IPS-15b (cell line): ENCODE results near the gene ZNF827.

Experiments
- H3K27me3 ChIP-seq: one replicate; pipeline ENCODE4 v1.6.1; 2013; ENCODE audit warnings: low read length; ENCODE audit not compliant: control insufficient read depth, insufficient read depth
- H3K36me3 ChIP-seq: one replicate; pipeline ENCODE4 v1.6.1; 2013; ENCODE audit warnings: low read length; ENCODE audit not compliant: control insufficient read depth, insufficient read depth
- H3K4me1 ChIP-seq: one replicate; pipeline ENCODE4 v1.6.1; 2013; ENCODE audit warnings: mild to moderate bottlenecking, low read length; ENCODE audit not compliant: control insufficient read depth, insufficient read depth
- H3K4me3 ChIP-seq: one replicate; pipeline ENCODE4 v1.5.1; 2013; ENCODE audit warnings: low read depth, low read length
- H3K9ac ChIP-seq: one replicate; pipeline ENCODE4 v1.6.1; 2013; ENCODE audit warnings: low read depth, mild to moderate bottlenecking, low read length
- H3K9me3 ChIP-seq: one replicate; pipeline ENCODE4 v1.6.1; 2013; ENCODE audit warnings: mild to moderate bottlenecking, low read length; ENCODE audit not compliant: control insufficient read depth, insufficient read depth

Gene ZNF827

DNA sequence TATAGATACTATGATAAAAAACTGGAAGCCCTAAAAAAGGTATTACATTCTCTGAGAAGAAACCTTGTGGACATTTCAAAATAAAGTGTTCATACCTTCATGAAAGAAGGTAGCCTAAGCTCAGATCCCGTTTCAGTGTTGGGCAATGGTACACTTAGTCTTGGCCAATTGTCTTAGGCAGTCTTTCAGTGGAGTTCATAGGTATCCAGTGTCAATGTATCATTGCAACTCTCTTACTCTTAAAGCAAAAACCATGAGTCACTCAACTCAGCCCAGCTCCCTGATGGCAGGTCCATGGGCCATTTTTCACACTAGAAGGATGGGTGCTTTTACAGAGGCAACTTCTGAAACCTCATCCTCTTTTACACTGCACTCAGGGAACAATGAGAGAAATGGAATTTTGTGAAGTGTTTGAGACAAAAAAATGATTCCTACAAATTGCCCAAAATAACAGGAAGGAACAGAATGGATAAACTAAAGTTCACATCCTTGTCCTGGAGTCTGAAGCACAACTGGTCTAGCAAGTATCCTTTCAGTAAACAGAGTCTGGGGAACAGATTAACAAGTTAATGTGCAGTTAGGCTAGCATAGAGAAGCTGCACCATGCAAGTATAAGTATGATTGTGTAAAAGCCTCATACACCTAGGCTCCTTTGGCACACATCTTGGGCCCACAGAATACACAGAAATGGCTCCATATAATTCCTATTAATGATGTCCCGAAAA, 7.0 kb upstream of the ZNF827 start:
- no peaks in the 10 kb centered on the region for H3K27me3 ChIP-seq
- no peak overlapping the region for H3K9ac ChIP-seq
- H3K4me3 ChIP-seq: no peak overlapping the region
- H3K9me3 ChIP-seq: no peaks in the 10 kb centered on the region
- no peaks in the 10 kb centered on the region for H3K4me1 ChIP-seq
- no peaks in the 10 kb centered on the region for H3K36me3 ChIP-seq

GRCh38 chr4:145944886-145945285, 6.3 kb upstream of the ZNF827 start:
- H3K9ac ChIP-seq: no peak overlapping the region

DNA sequence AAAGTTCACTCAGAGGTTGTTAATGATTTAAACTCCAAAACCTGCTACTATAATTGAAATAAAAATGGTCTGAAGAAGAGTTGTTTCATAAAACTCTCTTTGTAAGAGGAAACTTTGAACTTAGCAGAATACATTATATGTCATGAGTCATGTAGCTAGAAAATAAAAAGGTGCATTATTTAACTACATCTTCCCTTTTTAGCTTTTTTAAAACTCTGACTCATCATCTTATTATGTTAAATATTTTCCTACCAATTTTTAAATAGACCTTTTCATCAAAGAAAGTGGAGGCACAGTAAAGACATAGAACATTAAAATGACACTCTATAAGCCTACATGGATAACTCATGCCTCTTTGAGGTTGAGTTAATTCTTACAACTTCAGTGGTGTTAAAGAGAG, 1.2 kb upstream of the ZNF827 start:
- H3K9ac ChIP-seq: no peak overlapping the region
- no peaks in the 10 kb centered on the region for H3K36me3 ChIP-seq
- H3K4me1 ChIP-seq: peaks cover 13% of the 10 kb centered on the region
- H3K9me3 ChIP-seq: no peaks in the 10 kb centered on the region
- no peak overlapping the region for H3K4me3 ChIP-seq
- no peaks in the 10 kb centered on the region for H3K27me3 ChIP-seq

More at GRCh38 chr4:145944886-145945285, 6.3 kb upstream of the ZNF827 start:
- Histone ChIP-seq H3K36me3 (no peaks in the 10 kb centered on the region), H3K9me3 (no peaks in the 10 kb centered on the region), H3K27me3 (no peaks in the 10 kb centered on the region), H3K4me1 (no peaks in the 10 kb centered on the region), H3K4me3 (no peak overlapping the region)

DNA sequence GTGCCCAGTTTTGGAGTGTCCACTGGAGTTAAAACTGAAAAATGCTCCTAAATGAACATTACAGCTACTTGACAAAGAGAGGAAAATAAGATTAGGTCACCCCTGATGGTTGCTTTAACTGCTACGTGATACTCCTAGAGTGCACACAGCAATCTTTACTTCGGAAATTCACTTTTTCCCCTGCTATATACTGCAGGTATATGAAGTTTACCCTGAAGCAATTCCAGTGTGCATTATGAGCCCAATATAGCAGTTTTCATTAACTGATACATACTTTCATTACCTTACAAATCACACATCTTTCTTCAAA, 773 bp upstream of the ZNF827 start:
- Histone ChIP-seq H3K9ac (no peak overlapping the region), H3K27me3 (no peaks in the 10 kb centered on the region), H3K9me3 (no peaks in the 10 kb centered on the region), H3K4me1 (peaks cover 16% of the 10 kb centered on the region), H3K36me3 (no peaks in the 10 kb centered on the region), H3K4me3 (peak overlapping the region; percentile 99)

DNA sequence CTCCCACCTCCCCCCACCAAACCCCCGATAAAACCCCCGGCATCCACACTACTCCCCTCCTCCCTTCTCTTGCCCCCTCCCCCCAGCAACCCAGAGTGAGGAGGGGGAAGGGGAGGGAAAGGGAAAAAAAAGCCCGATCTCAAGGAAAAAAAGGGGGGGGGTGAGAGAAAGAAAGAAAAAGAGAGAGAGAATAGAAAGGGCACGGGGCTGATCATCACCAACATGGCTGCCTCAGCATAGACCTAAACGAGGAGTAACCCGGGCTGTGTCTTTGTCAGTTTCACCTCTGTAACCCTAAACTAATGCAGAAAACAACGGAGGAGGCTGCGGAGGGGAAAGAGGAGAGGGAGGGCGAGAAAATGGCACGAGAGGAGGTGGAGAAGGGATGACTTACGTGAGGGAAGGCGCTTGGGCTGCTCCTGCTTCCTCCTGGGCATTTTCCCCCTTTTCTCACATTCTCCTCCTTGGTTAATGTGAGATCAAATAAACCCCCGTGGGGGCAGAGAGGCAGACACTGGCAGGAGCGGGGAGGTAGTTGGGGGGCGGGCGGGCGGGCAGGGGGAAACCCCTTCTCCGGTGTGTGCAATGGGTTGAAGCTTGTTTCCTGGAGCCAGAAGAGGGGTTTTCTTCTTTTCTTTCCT, 532 bp downstream of the ZNF827 start:
- Histone ChIP-seq H3K36me3 (no peaks in the 10 kb centered on the region), H3K9me3 (no peaks in the 10 kb centered on the region), H3K4me3 (peak overlapping the region; percentile 99), H3K27me3 (no peaks in the 10 kb centered on the region), H3K4me1 (peaks cover 24% of the 10 kb centered on the region), H3K9ac (peak overlapping the region; percentile 90)

DNA sequence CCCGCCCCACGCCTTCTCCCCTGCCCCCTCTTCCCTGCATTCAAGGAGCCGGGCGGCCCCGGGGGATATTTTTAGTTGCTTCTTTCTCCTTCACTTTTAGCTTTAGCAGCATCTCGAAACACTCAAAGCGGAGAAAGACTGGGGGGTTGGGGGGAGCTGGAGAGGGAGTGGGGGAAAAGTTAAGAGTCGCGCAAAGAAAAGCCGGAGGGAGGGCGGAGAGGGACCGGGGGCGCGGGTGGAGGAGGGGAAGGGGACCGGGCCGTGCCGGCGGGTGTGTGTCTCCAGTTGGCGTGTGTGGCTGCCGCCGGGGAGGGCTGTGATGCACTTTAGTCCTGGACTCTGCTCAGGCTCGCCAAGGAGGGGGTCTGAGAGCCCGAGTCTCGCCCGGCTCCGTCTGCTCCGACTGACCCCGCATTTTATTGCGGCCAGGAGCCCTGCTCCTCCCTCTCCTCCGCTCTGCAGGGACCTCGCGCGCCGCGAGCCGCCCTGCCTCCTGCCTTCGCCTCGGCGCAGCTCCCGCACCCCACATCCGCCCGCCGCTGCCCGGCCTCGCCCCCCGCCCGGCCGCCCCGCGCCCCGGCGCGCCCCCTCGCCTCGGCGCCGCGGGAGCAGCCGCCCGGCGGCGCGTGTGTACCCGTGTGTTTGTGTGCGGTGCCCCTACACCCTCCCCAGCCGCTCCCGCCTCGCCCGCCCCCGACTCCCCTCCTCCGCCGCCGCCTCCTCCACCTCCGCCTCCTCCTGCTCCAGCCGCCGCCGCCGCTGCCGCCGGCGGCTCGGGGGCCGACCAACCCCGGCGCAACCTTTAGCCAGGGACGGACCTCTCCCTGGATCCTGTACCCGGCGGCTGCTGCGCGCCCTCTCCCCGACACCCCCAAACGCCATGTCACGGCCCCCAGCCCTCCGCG, 1.4 kb downstream of the ZNF827 start:
- H3K36me3 ChIP-seq: no peaks in the 10 kb centered on the region
- H3K27me3 ChIP-seq: no peaks in the 10 kb centered on the region
- H3K4me1 ChIP-seq: peaks cover 29% of the 10 kb centered on the region
- peak overlapping the region; percentile 99 for H3K4me3 ChIP-seq
- H3K9ac ChIP-seq: peak overlapping the region; percentile 94
- H3K9me3 ChIP-seq: no peaks in the 10 kb centered on the region

DNA sequence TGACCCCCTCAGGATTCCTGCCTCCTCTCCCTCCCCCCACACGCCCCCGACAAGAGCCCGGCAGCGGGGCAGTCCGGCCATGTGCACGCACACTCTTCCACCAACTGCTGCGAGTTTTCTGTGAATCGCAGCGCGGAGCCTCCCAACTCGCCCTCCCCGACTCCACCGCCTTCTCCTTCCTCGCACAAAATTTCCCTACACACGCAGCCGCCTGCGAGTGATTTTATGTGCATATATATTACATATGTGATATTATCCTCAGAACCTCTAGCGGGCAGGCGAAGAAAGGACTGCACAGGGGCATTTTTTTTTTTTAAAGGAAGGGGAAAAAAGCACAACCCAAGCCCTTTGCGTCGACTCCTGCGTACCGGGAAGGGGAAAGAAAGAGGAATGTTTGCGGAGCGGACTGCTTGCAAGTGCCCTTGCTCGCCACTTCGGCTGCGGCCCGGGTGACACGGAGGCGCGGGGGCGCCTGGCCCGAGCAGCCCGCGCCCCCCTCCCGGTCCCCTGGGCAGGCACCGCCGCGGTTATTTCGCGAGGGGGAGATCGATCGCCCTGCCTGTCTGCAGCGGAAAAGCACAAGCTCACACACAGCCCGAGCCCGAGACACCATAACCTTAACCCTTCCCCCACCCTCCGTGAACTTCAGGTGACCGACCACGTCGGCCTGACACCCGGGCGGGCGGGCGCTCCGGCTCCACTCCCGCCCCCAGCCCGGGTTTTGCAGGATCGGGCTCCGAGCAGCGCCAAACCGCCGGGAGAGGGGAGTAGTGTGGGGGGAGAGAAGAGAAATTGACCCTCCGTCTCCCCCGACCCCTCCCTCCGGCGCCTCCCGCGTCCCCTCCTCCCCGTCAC, 2.3 kb downstream of the ZNF827 start:
- H3K9me3 ChIP-seq: no peaks in the 10 kb centered on the region
- H3K4me3 ChIP-seq: peak overlapping the region; percentile 82
- peak overlapping the region; percentile 96 for H3K9ac ChIP-seq
- no peaks in the 10 kb centered on the region for H3K36me3 ChIP-seq
- no peaks in the 10 kb centered on the region for H3K27me3 ChIP-seq
- peaks cover 33% of the 10 kb centered on the region for H3K4me1 ChIP-seq

- Histone ChIP-seq H3K9ac (peak overlapping the region; percentile 96), H3K27me3 (no peaks in the 10 kb centered on the region), H3K4me3 (peak overlapping the region; percentile 82), H3K36me3 (no peaks in the 10 kb centered on the region), H3K4me1 (peaks cover 33% of the 10 kb centered on the region), H3K9me3 (no peaks in the 10 kb centered on the region)
Observed at GRCh38 chr4:145935253-145936141, 3.1 kb downstream of the ZNF827 start.

GRCh38 chr4:145934434-145935047, 4.1 kb downstream of the ZNF827 start:
- peak overlapping the region; percentile 39 for H3K9ac ChIP-seq
- H3K27me3 ChIP-seq: no peaks in the 10 kb centered on the region
- no peaks in the 10 kb centered on the region for H3K9me3 ChIP-seq
- H3K36me3 ChIP-seq: no peaks in the 10 kb centered on the region
- peak overlapping the region; percentile 5 for H3K4me3 ChIP-seq
- peaks cover 35% of the 10 kb centered on the region for H3K4me1 ChIP-seq

GRCh38 chr4:145933134-145933533, 5.5 kb downstream of the ZNF827 start:
- no peak overlapping the region for H3K4me3 ChIP-seq
- no peaks in the 10 kb centered on the region for H3K9me3 ChIP-seq
- no peak overlapping the region for H3K9ac ChIP-seq
- H3K36me3 ChIP-seq: no peaks in the 10 kb centered on the region
- no peaks in the 10 kb centered on the region for H3K27me3 ChIP-seq
- peaks cover 30% of the 10 kb centered on the region for H3K4me1 ChIP-seq
